Keratinocyte (primary cell): ENCODE measurements around the gene AGRN.

Experiments
- EZH2 ChIP-seq: IDR thresholded peaks from one replicate; pipeline ENCODE4 v1.6.1; 2012; ENCODE audit warnings: inconsistent platforms, mild to moderate bottlenecking, low read length, moderate library complexity
- TF ChIP-seq, protein P1 (sequence below), 3 experiments: IDR thresholded peaks in 1 of 3; conservative IDR thresholded peaks in 1 of 3; optimal IDR thresholded peaks in 1 of 3; 2 replicates in 2 of 3; 3 replicates in 1 of 3; pipeline versions ENCODE3 to v1.5.1; 2011; ENCODE audit warnings: low read length in 3 of 3, mild to moderate bottlenecking in 3 of 3, moderate library complexity in 2 of 3, control low read depth in 1 of 3, inconsistent platforms in 1 of 3; ENCODE audit not compliant: insufficient read depth in 2 of 3; ENCODE audit errors: extremely low read depth in 1 of 3

DNA sequence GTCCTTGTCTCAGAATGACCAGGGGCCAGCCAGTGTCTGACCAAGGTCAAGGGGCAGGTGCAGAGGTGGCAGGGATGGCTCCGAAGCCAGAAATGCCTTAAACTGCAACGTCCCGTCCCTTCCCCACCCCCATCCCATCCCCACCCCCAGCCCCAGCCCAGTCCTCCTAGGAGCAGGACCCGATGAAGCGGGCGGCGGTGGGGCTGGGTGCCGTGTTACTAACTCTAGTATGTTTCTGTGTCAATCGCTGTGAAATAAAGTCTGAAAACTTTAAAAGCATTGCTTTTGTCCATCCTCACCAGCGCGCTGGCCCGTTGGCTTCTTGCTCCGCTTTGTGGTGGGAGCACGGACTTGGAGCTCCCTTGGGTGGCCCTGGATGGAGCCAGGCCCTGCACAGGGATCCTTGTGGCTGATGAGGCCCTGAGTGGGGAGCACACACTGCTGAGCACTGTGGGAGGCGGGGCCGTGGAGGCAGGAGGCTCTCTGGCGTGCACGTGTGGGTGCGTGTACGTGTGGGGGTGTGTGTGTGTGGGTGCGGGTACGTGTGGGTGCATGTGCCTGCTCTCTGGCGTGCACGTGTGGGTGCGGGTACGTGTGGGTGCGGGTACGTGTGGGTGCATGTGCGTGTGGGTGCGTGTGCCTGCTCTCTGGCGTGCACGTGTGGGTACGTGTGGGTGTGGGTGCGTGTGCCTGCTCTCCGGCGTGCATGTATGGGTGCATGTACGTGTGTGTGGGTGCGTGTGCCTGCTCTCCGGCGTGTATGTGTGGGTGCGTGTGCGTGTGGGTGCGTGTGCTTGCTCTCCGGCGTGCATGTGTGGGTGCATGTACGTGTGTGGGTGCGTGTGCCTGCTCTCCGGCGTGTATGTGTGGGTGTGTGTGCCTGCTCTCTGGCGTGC, 36.2 kb downstream of the AGRN start:
- TF ChIP-seq, protein P1, sequence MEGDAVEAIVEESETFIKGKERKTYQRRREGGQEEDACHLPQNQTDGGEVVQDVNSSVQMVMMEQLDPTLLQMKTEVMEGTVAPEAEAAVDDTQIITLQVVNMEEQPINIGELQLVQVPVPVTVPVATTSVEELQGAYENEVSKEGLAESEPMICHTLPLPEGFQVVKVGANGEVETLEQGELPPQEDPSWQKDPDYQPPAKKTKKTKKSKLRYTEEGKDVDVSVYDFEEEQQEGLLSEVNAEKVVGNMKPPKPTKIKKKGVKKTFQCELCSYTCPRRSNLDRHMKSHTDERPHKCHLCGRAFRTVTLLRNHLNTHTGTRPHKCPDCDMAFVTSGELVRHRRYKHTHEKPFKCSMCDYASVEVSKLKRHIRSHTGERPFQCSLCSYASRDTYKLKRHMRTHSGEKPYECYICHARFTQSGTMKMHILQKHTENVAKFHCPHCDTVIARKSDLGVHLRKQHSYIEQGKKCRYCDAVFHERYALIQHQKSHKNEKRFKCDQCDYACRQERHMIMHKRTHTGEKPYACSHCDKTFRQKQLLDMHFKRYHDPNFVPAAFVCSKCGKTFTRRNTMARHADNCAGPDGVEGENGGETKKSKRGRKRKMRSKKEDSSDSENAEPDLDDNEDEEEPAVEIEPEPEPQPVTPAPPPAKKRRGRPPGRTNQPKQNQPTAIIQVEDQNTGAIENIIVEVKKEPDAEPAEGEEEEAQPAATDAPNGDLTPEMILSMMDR (optimal IDR thresholded peaks at IDR 0.05 in 1 of 3, IDR thresholded peaks at IDR 0.05 in 1 of 3, conservative IDR thresholded peaks at IDR 0.05 in 1 of 3; ENCODE audit: extremely low read depth in 1 of 3, insufficient read depth in 2 of 3, low read length in 3 of 3) = no peak
- no peak for TF ChIP-seq EZH2
